Measurements from ENCODE around the gene CCNY. TPM values are rescaled to one million over a fixed set of nuclear protein-coding genes. Genes with fewer than 3 reads are reported as not detected.
A peak's percentile ranks its signal among the peaks of the same experiment; 100 is the strongest.

The CCNY gene
- total and polyA plus RNA-seq, 8 donors: 5.8 to 99.6 (median 37.7) TPM

DNA sequence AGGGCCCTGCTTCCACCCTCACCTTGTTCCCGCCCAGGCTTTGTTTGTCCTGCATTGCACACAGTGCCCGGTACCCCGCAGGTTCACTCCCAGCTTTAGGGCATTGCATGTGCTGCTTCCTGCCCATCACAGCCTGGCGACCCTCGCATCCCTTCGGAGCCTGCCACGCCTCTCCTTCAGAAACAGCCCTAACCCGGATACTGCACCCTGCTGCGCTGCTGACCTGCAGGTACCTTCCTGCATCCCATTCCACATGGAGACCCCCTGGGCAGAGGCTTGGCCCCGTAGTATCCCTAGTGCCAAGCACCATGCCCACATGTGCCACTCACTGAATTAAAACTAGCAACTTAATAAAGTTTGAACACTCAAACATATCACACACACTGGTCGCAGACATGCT lies 249.0 kb downstream of the CCNY start:
- Histone ChIP-seq H3K27me3 (peaks cover 0 to 4% (median 0%) of the 10 kb centered on the region in 3 donors), H3K4me1 (peaks cover 0 to 6% (median 0%) of the 10 kb centered on the region in 4 donors), H3K4me3 (no peak overlapping the region), H3K36me3 (no peaks in the 10 kb centered on the region), H3K9me3 (peaks cover 0 to 2% (median under 1%) of the 10 kb centered on the region in 4 donors), H3K27ac (no peak overlapping the region)
- WGBS, 5 donors: 90 to 93% (median 92%) methylated on average over 11 of the region's 11 CpGs
- no peak for TF ChIP-seq POLR2A (IDR thresholded peaks at IDR 0.05)
- TF ChIP-seq POLR2AphosphoS5 (IDR thresholded peaks at IDR 0.05): no peak
- TF ChIP-seq, protein P1, sequence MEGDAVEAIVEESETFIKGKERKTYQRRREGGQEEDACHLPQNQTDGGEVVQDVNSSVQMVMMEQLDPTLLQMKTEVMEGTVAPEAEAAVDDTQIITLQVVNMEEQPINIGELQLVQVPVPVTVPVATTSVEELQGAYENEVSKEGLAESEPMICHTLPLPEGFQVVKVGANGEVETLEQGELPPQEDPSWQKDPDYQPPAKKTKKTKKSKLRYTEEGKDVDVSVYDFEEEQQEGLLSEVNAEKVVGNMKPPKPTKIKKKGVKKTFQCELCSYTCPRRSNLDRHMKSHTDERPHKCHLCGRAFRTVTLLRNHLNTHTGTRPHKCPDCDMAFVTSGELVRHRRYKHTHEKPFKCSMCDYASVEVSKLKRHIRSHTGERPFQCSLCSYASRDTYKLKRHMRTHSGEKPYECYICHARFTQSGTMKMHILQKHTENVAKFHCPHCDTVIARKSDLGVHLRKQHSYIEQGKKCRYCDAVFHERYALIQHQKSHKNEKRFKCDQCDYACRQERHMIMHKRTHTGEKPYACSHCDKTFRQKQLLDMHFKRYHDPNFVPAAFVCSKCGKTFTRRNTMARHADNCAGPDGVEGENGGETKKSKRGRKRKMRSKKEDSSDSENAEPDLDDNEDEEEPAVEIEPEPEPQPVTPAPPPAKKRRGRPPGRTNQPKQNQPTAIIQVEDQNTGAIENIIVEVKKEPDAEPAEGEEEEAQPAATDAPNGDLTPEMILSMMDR (IDR thresholded peaks at IDR 0.05): no peak
- no peak for TF ChIP-seq EP300 (IDR thresholded peaks at IDR 0.05)
- DNase-seq: no peak
- intact Hi-C loops (cut with DNase I; ENCODE audit: low total_unique reads): no loop called here

DNA sequence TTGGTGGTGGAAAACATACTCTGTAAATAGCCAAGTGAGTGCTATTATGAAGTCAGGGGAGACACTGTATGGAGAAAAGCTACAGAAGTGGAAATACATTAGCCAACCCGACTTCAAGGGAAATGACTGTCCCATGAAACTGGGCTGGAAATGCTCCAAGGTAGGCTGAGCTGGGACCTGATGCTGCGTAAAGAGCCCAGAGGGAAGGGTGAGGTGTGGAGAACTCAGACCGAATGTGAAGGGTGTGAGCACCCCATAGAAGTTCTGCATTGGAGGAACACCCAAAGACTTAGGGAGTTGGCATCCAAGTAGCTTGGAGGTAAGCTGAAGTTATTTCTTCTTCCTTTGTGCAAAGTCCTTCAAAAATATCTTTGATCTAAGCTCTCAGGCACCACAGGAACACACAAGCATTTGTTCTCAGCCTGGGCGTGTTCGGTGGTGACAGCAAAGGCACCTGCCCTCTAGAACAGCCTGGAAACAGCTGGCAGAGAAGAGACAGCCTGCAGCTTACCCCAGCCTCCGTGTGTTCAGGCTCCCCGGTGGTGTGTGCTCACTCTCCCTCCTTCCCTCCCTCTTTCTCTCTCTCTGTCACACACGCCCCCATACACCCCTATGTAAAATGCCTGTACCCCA lies 249.7 kb downstream of the CCNY start:
- intact Hi-C loops (cut with DNase I; ENCODE audit: low total_unique reads): no loop called here
- TF ChIP-seq, protein P1 (IDR thresholded peaks at IDR 0.05): no peak
- TF ChIP-seq EP300 (IDR thresholded peaks at IDR 0.05) (no peak), POLR2A (IDR thresholded peaks at IDR 0.05) (no peak), POLR2AphosphoS5 (IDR thresholded peaks at IDR 0.05) (no peak)
- peak in 1 of 2 donors; percentile 64 for DNase-seq
- Histone ChIP-seq H3K36me3 (no peaks in the 10 kb centered on the region), H3K27me3 (peaks cover 0 to 4% (median 0%) of the 10 kb centered on the region in 3 donors), H3K27ac (no peak overlapping the region), H3K4me3 (no peak overlapping the region), H3K4me1 (peaks cover 0 to 6% (median 0%) of the 10 kb centered on the region in 4 donors), H3K9me3 (peaks cover 0 to 7% (median 4%) of the 10 kb centered on the region in 4 donors)
- WGBS, 5 donors: 23 to 43% (median 32%) methylated on average over 8 of the region's 8 CpGs

DNA sequence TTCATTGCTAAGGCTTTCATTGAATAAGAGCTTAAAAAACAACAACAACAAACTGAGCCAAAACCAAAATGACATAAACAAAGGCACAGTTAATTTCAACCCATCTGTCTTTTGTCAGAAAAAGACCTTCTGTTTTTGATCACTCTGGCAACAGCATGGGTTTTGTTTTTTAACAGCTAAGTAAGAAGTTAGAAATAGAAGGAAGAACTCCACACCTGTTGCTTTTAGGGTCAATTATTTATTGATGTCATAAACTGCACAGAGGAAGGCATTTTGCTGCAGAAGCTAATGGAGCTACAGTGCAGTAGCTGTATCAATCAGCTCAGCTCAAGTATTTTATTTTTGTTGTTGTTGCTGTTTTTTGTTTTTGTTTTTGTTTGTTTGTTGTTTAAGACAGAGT lies 252.5 kb downstream of the CCNY start:
- H3K36me3 ChIP-seq: no peaks in the 10 kb centered on the region
- H3K9me3 ChIP-seq: peaks cover 0 to 7% (median 4%) of the 10 kb centered on the region in 4 donors
- no peak for DNase-seq
- H3K4me3 ChIP-seq: no peak overlapping the region
- peaks cover 0 to 4% (median 0%) of the 10 kb centered on the region in 3 donors for H3K27me3 ChIP-seq
- peaks cover 0 to 6% (median 0%) of the 10 kb centered on the region in 4 donors for H3K4me1 ChIP-seq
- intact Hi-C loops (cut with DNase I; ENCODE audit: low total_unique reads): no loop called here
- no peak for TF ChIP-seq POLR2A (IDR thresholded peaks at IDR 0.05)
- TF ChIP-seq EP300 (IDR thresholded peaks at IDR 0.05): no peak
- TF ChIP-seq, protein P1 (IDR thresholded peaks at IDR 0.05): no peak
- no peak for TF ChIP-seq POLR2AphosphoS5 (IDR thresholded peaks at IDR 0.05)
- H3K27ac ChIP-seq: no peak overlapping the region

DNA sequence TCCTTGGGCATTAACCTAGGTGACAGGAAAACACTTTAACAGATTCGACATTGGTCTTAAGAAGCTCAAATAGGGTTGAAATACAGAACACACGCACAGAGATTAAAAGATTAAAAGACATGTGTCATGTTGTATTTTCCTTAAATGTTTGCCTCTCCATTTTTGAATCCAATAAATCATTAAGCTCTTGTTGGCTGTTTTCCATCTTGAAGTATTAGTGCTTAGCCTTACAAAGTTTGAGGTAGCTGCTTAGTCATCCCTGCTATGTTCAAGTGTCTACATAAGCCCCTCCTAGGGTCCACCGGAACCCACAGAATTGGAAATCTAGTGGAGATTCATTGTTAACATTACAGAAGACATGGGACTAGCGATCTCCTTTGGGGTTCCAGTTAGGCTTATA lies 256.1 kb downstream of the CCNY start:
- Histone ChIP-seq H3K27ac (no peak overlapping the region), H3K36me3 (no peaks in the 10 kb centered on the region), H3K9me3 (peaks cover 0 to 7% (median 4%) of the 10 kb centered on the region in 4 donors), H3K4me3 (no peak overlapping the region), H3K27me3 (peaks cover 0 to 4% (median 0%) of the 10 kb centered on the region in 3 donors), H3K4me1 (no peaks in the 10 kb centered on the region)
- no peak for TF ChIP-seq EP300 (IDR thresholded peaks at IDR 0.05)
- TF ChIP-seq POLR2A (IDR thresholded peaks at IDR 0.05): no peak
- TF ChIP-seq POLR2AphosphoS5 (IDR thresholded peaks at IDR 0.05): no peak
- TF ChIP-seq, protein P1 (IDR thresholded peaks at IDR 0.05): no peak
- DNase-seq: no peak
- WGBS, 5 donors: 79 to 85% (median 85%) methylated on average over 4 of the region's 4 CpGs
- intact Hi-C loops (cut with DNase I; ENCODE audit: low total_unique reads): no loop called here
